Measurements from ENCODE around the gene ITGA8. TPM values are rescaled to one million over a fixed set of nuclear protein-coding genes. Genes with fewer than 3 reads are reported as not detected.

ITGA8 gene
- total RNA-seq, 1 experiment from 2014 or later: 0.02 TPM

DNA sequence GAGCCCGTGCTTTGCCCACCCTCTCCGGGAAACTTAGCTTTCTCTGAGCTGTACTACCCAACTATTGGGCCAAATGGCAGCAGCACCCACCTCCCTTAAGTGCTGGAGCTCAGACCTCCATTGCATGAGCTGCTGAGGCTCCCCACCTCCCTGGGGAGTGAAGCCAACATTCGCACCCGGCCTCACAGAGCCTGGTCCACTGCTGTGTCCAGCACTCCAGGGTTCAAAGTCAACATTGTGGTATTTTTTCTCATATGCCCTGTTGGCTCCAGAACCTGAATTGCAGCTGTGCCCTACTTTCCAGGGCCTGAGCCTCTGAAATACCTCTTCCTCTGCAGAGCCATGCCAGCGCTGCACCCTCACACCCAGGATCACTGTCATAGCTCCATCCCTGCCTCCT, 29.7 kb downstream of the ITGA8 start:
- RAD21 ChIA-PET (ENCODE audit: low non-redundant PET in 1 of 2, low total read pairs in 2 of 2, uncharacterized antibody in 2 of 2, unreplicated experiment in 2 of 2): no interaction called here
- H3K9me2 ChIP-seq (ENCODE audit: insufficient read depth): no peaks in the 10 kb centered on the region
- no TSS peak for BruUV-seq (replicated peaks)

More for the DNA sequence above, 29.7 kb downstream of the ITGA8 start:
- H3K4me2 ChIP-seq (ENCODE audit: low read length): no peak overlapping the region
- no peaks in the 10 kb centered on the region for H3K36me3 ChIP-seq (ENCODE audit: control insufficient read depth in 1 of 2, insufficient read depth in 2 of 2, low read length in 2 of 2)
- intact Hi-C loops (cut with micrococcal nuclease): no loop called here
- TF ChIP-seq SRF (IDR thresholded peaks at IDR 0.05; ENCODE audit: low read depth) (no peak), TCF7L2 (IDR thresholded peaks at IDR 0.05; ENCODE audit: borderline replicate concordance, extremely low read depth, insufficient read depth, insufficient read length) (no peak), POLR2A (IDR thresholded peaks at IDR 0.05; ENCODE audit: borderline replicate concordance, extremely low read depth, insufficient read depth, insufficient read length) (no peak), EZH2phosphoT487 (IDR thresholded peaks at IDR 0.05; ENCODE audit: borderline replicate concordance) (no peak), SP1 (IDR thresholded peaks at IDR 0.05; ENCODE audit: low read depth) (no peak), POLR2AphosphoS5 (IDR thresholded peaks at IDR 0.05; ENCODE audit: low read depth, low read length) (no peak), EZH2 (IDR thresholded peaks at IDR 0.05) (no peak), RAD21 (IDR thresholded peaks at IDR 0.05; ENCODE audit: low read depth) (no peak), YY1 (IDR thresholded peaks at IDR 0.05; ENCODE audit: extremely low read depth, insufficient replicate concordance, low read depth, low read length) (no peak), ZNF274 (IDR thresholded peaks at IDR 0.05; ENCODE audit: low read depth, low read length) (no peak), EGR1 (IDR thresholded peaks at IDR 0.05; ENCODE audit: low read depth) (no peak)
- TF ChIP-seq, protein P1, sequence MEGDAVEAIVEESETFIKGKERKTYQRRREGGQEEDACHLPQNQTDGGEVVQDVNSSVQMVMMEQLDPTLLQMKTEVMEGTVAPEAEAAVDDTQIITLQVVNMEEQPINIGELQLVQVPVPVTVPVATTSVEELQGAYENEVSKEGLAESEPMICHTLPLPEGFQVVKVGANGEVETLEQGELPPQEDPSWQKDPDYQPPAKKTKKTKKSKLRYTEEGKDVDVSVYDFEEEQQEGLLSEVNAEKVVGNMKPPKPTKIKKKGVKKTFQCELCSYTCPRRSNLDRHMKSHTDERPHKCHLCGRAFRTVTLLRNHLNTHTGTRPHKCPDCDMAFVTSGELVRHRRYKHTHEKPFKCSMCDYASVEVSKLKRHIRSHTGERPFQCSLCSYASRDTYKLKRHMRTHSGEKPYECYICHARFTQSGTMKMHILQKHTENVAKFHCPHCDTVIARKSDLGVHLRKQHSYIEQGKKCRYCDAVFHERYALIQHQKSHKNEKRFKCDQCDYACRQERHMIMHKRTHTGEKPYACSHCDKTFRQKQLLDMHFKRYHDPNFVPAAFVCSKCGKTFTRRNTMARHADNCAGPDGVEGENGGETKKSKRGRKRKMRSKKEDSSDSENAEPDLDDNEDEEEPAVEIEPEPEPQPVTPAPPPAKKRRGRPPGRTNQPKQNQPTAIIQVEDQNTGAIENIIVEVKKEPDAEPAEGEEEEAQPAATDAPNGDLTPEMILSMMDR (IDR thresholded peaks at IDR 0.05 in 2 of 3, conservative IDR thresholded peaks at IDR 0.05 in 1 of 3; ENCODE audit: borderline replicate concordance in 1 of 3, insufficient read depth in 1 of 3, low read depth in 2 of 3, low read length in 2 of 3): no peak
- TF ChIP-seq, protein P2, sequence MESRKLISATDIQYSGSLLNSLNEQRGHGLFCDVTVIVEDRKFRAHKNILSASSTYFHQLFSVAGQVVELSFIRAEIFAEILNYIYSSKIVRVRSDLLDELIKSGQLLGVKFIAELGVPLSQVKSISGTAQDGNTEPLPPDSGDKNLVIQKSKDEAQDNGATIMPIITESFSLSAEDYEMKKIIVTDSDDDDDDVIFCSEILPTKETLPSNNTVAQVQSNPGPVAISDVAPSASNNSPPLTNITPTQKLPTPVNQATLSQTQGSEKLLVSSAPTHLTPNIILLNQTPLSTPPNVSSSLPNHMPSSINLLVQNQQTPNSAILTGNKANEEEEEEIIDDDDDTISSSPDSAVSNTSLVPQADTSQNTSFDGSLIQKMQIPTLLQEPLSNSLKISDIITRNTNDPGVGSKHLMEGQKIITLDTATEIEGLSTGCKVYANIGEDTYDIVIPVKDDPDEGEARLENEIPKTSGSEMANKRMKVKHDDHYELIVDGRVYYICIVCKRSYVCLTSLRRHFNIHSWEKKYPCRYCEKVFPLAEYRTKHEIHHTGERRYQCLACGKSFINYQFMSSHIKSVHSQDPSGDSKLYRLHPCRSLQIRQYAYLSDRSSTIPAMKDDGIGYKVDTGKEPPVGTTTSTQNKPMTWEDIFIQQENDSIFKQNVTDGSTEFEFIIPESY (IDR thresholded peaks at IDR 0.05; ENCODE audit: extremely low read depth, insufficient replicate concordance, low read length): no peak
- TF ChIP-seq, protein P3, sequence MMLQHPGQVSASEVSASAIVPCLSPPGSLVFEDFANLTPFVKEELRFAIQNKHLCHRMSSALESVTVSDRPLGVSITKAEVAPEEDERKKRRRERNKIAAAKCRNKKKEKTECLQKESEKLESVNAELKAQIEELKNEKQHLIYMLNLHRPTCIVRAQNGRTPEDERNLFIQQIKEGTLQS (IDR thresholded peaks at IDR 0.05): no peak
- DNase-seq (ENCODE audit: low read depth, low spot score) (no peak), ATAC-seq (no peak)
- no peaks in the 10 kb centered on the region for H3K9me3 ChIP-seq (ENCODE audit: control insufficient read depth in 1 of 2, insufficient read depth in 1 of 2, low read depth in 1 of 2, low read length in 2 of 2)
- no peak overlapping the region for H3K9ac ChIP-seq (ENCODE audit: low read length)
- CTCF ChIA-PET: no interaction called here
- H4K20me1 ChIP-seq (ENCODE audit: insufficient read depth): no peaks in the 10 kb centered on the region
- no peak overlapping the region for H3K27ac ChIP-seq (ENCODE audit: low read depth, low read length)
- H2AFZ ChIP-seq (ENCODE audit: low read depth, low read length, poor library complexity, severe bottlenecking): no peak overlapping the region
- no peak overlapping the region for H3K4me3 ChIP-seq (replicated peaks in 1 of 2; ENCODE audit: low read depth in 1 of 2, low read length in 2 of 2)
- no peaks in the 10 kb centered on the region for H3K79me2 ChIP-seq (ENCODE audit: insufficient read depth, low read length)
- POLR2A ChIA-PET: no interaction called here
- H3K4me1 ChIP-seq (ENCODE audit: control insufficient read depth in 1 of 2, insufficient read depth in 2 of 2, low read length in 2 of 2): no peaks in the 10 kb centered on the region
- H3K27me3 ChIP-seq (ENCODE audit: insufficient read depth, low read length): peaks cover 79% of the 10 kb centered on the region
